Measurements from ENCODE around the gene DNAH17. TPM values are rescaled to one million over a fixed set of nuclear protein-coding genes. Genes with fewer than 3 reads are reported as not detected.
A peak's percentile ranks its signal among the peaks of the same experiment; 100 is the strongest.

DNAH17 gene
- total and polyA plus RNA-seq, 7 donors: 0.04 to 3.5 (median 0.08) TPM

GRCh38 chr17:78422872-78423588 is 154.2 kb downstream of the DNAH17 start:
- no peak for TF ChIP-seq CTCF (IDR thresholded peaks at IDR 0.05)
- Histone ChIP-seq H3K9me3 (no peaks in the 10 kb centered on the region), H3K27ac (no peak overlapping the region), H3K4me3 (no peak overlapping the region), H3K27me3 (ENCODE audit: insufficient read depth in 3 of 3, low read length in 2 of 3) (no peaks in the 10 kb centered on the region), H3K4me1 (peaks cover 10% of the 10 kb centered on the region), H3K36me3 (ENCODE audit: insufficient read depth in 1 of 2, low read depth in 1 of 2) (peaks cover 0 to 74% of the 10 kb centered on the region in 2 donors)
- no peak for DNase-seq
- WGBS, 3 donors: 84 to 91% (median 87%) methylated on average over 20 of the region's 20 CpGs
- ATAC-seq: no peak
- intact Hi-C loops (cut with DNase I): loop anchor here (1.0 to 10.0 kb wide), 6 partner anchors 62 to 308 kb away; partner anchors contain the start of gene SOCS3 (in 2 of the 2)

- WGBS, 3 donors: 74 to 78% (median 77%) methylated on average over 8 of the region's 8 CpGs
- Histone ChIP-seq H3K36me3 (ENCODE audit: insufficient read depth in 1 of 2, low read depth in 1 of 2) (peaks cover 0 to 71% of the 10 kb centered on the region in 2 donors), H3K27me3 (ENCODE audit: insufficient read depth in 3 of 3, low read length in 2 of 3) (no peaks in the 10 kb centered on the region), H3K4me3 (no peak overlapping the region), H3K4me1 (peaks cover 15% of the 10 kb centered on the region), H3K9me3 (no peaks in the 10 kb centered on the region), H3K27ac (no peak overlapping the region)
- no peak for DNase-seq
- intact Hi-C loops (cut with DNase I): loop anchor here (1.0 to 10.0 kb wide), 6 partner anchors 61 to 307 kb away; partner anchors contain the start of gene SOCS3 (in 2 of the 2)
- no peak for TF ChIP-seq CTCF (IDR thresholded peaks at IDR 0.05)
- no peak for ATAC-seq
These were observed 155.0 kb downstream of the DNAH17 start for GRCh38 chr17:78422267-78422605.

GRCh38 chr17:78421534-78422266 is 155.5 kb downstream of the DNAH17 start:
- Histone ChIP-seq H3K27me3 (ENCODE audit: insufficient read depth in 3 of 3, low read length in 2 of 3) (no peaks in the 10 kb centered on the region), H3K27ac (peak overlapping the region; percentile 7), H3K9me3 (no peaks in the 10 kb centered on the region), H3K36me3 (ENCODE audit: insufficient read depth in 1 of 2, low read depth in 1 of 2) (peaks cover 0 to 67% of the 10 kb centered on the region in 2 donors), H3K4me1 (peaks cover 16% of the 10 kb centered on the region), H3K4me3 (no peak overlapping the region)
- intact Hi-C loops (cut with DNase I): loop anchor here (1.0 to 10.0 kb wide), 6 partner anchors 61 to 307 kb away; partner anchors contain the start of gene SOCS3 (in 2 of the 2)
- peak; percentile 100 for TF ChIP-seq CTCF (IDR thresholded peaks at IDR 0.05)
- WGBS, 3 donors: 72 to 78% (median 77%) methylated on average over 24 of the region's 24 CpGs
- peak; percentile 79 to 90 (median 86) for ATAC-seq
- DNase-seq: peak; percentile 75 to 85

GRCh38 chr17:78421084-78421533 is 156.1 kb downstream of the DNAH17 start:
- ATAC-seq: no peak
- Histone ChIP-seq H3K27me3 (ENCODE audit: insufficient read depth in 3 of 3, low read length in 2 of 3) (no peaks in the 10 kb centered on the region), H3K4me1 (peaks cover 21% of the 10 kb centered on the region), H3K4me3 (no peak overlapping the region), H3K36me3 (ENCODE audit: insufficient read depth in 1 of 2, low read depth in 1 of 2) (peaks cover 0 to 61% of the 10 kb centered on the region in 2 donors), H3K9me3 (no peaks in the 10 kb centered on the region), H3K27ac (no peak overlapping the region)
- WGBS, 3 donors: 83 to 91% (median 88%) methylated on average over 6 of the region's 6 CpGs
- no peak for DNase-seq
- no peak for TF ChIP-seq CTCF (IDR thresholded peaks at IDR 0.05)
- intact Hi-C loops (cut with DNase I): loop anchor here (5.0 to 10.0 kb wide), 2 partner anchors 134 to 306 kb away; no protein-coding TSS in a partner anchor

Measured in psoas muscle (tissue), 8 donors.